ENCODE measurements around the gene RLN3. TPM values are rescaled to one million over a fixed set of nuclear protein-coding genes. Genes with fewer than 3 reads are reported as not detected.
"Not testable (repeated sequence)": the region's sequence is repeated elsewhere in the genome, so short reads cannot be mapped to it uniquely, and the experiment has no call there.

RLN3 gene
- total and polyA plus RNA-seq, 2 of the 8 experiments (the other 6 are each of a cell fraction or from before 2014, with no cell fraction given), result not detected

GRCh38 chr19:14042659-14043608 lies 15.0 kb downstream of the RLN3 start:
- H3K14ac ChIP-seq (ENCODE audit: insufficient read length); H3K4ac ChIP-seq (replicated peaks; ENCODE audit: insufficient read length, low read depth, low read length); H3K4me1 ChIP-seq (replicated peaks in 1 of 4; ENCODE audit: control insufficient read depth in 3 of 4, insufficient read depth in 4 of 4, low read length in 3 of 4); H3K4me3 ChIP-seq (ENCODE audit: extremely low read depth in 1 of 4, insufficient read depth in 2 of 4, low read depth in 3 of 4, low read length in 4 of 4); H3K23ac ChIP-seq (ENCODE audit: insufficient read length); H4K5ac ChIP-seq (ENCODE audit: insufficient read length, low read depth, low read length); H3K4me2 ChIP-seq (ENCODE audit: insufficient read depth in 1 of 2, low read depth in 2 of 2, low read length in 2 of 2); H3K79me1 ChIP-seq (ENCODE audit: low read depth, low read length); H2AFZ ChIP-seq (ENCODE audit: low read length); H3K23me2 ChIP-seq (ENCODE audit: low read depth, low read length); H4K20me1 ChIP-seq (replicated peaks in 1 of 2; ENCODE audit: control insufficient read depth in 1 of 2, insufficient read depth in 2 of 2, low read length in 2 of 2); H3K9me3 ChIP-seq (ENCODE audit: insufficient read depth in 2 of 2, low read depth in 1 of 2, low read length in 1 of 2); H3K27me3 ChIP-seq (replicated peaks in 1 of 4; ENCODE audit: control insufficient read depth in 3 of 4, extremely low read depth in 1 of 4, insufficient read depth in 3 of 4, low read length in 3 of 4); H3K56ac ChIP-seq (replicated peaks; ENCODE audit: insufficient read length, low read depth, low read length); H3K79me2 ChIP-seq (ENCODE audit: control insufficient read depth in 1 of 2, insufficient read depth in 2 of 2, low read length in 2 of 2); H2BK5ac ChIP-seq (ENCODE audit: low read depth, low read length); H3K36me3 ChIP-seq (ENCODE audit: control insufficient read depth in 2 of 4, insufficient read depth in 4 of 4, low read length in 3 of 4); H2BK20ac ChIP-seq (ENCODE audit: low read length); H3K18ac ChIP-seq (ENCODE audit: extremely low read depth, low read length); H2BK15ac ChIP-seq (ENCODE audit: low read length); H2BK120ac ChIP-seq (replicated peaks; ENCODE audit: low read depth, low read length); H4K91ac ChIP-seq (replicated peaks; ENCODE audit: insufficient read length, low read length): not testable (repeated sequence)
- Histone ChIP-seq H4K8ac (ENCODE audit: extremely low read depth, insufficient read depth, low read length) (peak overlapping the region; percentile 66; the same call in 1 of the 2 replicates), H2AK5ac (ENCODE audit: low read depth, low read length) (peak overlapping the region; percentile 90; the same call in 1 of the 2 replicates), H3K27ac (ENCODE audit: low read depth, low read length) (peak overlapping the region; percentile 81), H3K9ac (replicated peaks in 1 of 4; ENCODE audit: extremely low read depth in 1 of 4, low read depth in 3 of 4, low read length in 3 of 4) (0 out of 7 replicates have a peak overlapping the region, but pooled peaks of 2 of the 4 experiments have one; percentile 21 to 36), H2BK12ac (ENCODE audit: low read depth, low read length) (peak overlapping the region; percentile 99; the same call in 1 of the 2 replicates)
- ChIA-PET POLR2A (ENCODE audit: partially characterized antibody) (interaction anchor here (0.6 to 1.9 kb wide), 8 partner anchors 14 to 162 kb away, joined by 3 to 6 read pairs (median 4); no protein-coding TSS in a partner anchor), CTCF (ENCODE audit: partially characterized antibody) (interaction anchor here (0.6 to 5.0 kb wide), 47 partner anchors 8 to 1077 kb away, joined by 3 to 39 read pairs (median 4); partner anchors contain the start of genes IL27RA, MISP3, PALM3 and PODNL1)
- 77% methylated on average over 19 of the region's 19 CpGs; no CpG with 5 or more reads in 1 of the 2 experiments for WGBS, 2 experiments (ENCODE audit: extremely low coverage in 1 of 2, insufficient coverage in 1 of 2, insufficient read length in 1 of 2, insufficient replicate concordance in 2 of 2, low coverage in 1 of 2, low lambda C conversion rate in 2 of 2, missing lambda C conversion rate in 1 of 2)
- FAIRE-seq (peak; percentile 99), DNase-seq (ENCODE audit: low read depth in 1 of 2, low spot score in 2 of 2) (peak in 1 of 2 experiments; percentile 75)
- TF ChIP-seq EP300 (IDR thresholded peaks at IDR 0.05; ENCODE audit: borderline replicate concordance in 1 of 2, low read depth in 2 of 2, low read length in 2 of 2), result peak in 1 of 2 experiments; percentile 86; a peak in 2 of 3 replicates
- peak; percentile 55 to 76 (median 59) for TF ChIP-seq CTCF (IDR thresholded peaks at IDR 0.05; ENCODE audit: control extremely low read depth in 1 of 3, insufficient read depth in 1 of 3, low read depth in 1 of 3, low read length in 3 of 3)
- peak; percentile 61; the same call in 1 of the 2 replicates for TF ChIP-seq ATF2 (IDR thresholded peaks at IDR 0.05; ENCODE audit: low read length)
- peak; percentile 50 to 53 for TF ChIP-seq RAD21 (IDR thresholded peaks at IDR 0.05 in 1 of 2, conservative IDR thresholded peaks at IDR 0.05 in 1 of 2; ENCODE audit: low read depth in 2 of 2, low read length in 2 of 2)
